ENCODE data around the gene BCS1L.

The BCS1L gene

GRCh38 chr2:218710334-218710686, 50.8 kb downstream of the BCS1L start:
- TF ChIP-seq SIN3A (IDR thresholded peaks at IDR 0.05; ENCODE audit: borderline replicate concordance, insufficient read depth, low read length), result no peak
- TF ChIP-seq POLR2AphosphoS5 (IDR thresholded peaks at IDR 0.05; ENCODE audit: low read depth, low read length), result no peak
- TF ChIP-seq TAF1 (IDR thresholded peaks at IDR 0.05; ENCODE audit: borderline replicate concordance, insufficient read depth, low read length), result no peak
- no peak for TF ChIP-seq FOXP2 (optimal IDR thresholded peaks at IDR 0.05; ENCODE audit: borderline replicate concordance, extremely low read depth, extremely low read length, insufficient read depth)
- TF ChIP-seq REST (IDR thresholded peaks at IDR 0.05; ENCODE audit: insufficient read depth in 1 of 2, low read depth in 2 of 2, low read length in 2 of 2), result no peak

GRCh38 chr2:218710687-218711549, 51.4 kb downstream of the BCS1L start, which contains the start of gene TTLL4:
TSS of gene TTLL4 (plus strand) at chr2:218710835. CDS start at chr2:218737677, 26,842 bp downstream.
- TF ChIP-seq REST (IDR thresholded peaks at IDR 0.05; ENCODE audit: insufficient read depth in 1 of 2, low read depth in 2 of 2, low read length in 2 of 2) (no peak), FOXP2 (optimal IDR thresholded peaks at IDR 0.05; ENCODE audit: borderline replicate concordance, extremely low read depth, extremely low read length, insufficient read depth) (peak; percentile 83), POLR2AphosphoS5 (IDR thresholded peaks at IDR 0.05; ENCODE audit: low read depth, low read length) (peak; percentile 51; the same call in 1 of the 2 replicates), SIN3A (IDR thresholded peaks at IDR 0.05; ENCODE audit: borderline replicate concordance, insufficient read depth, low read length) (no peak), TAF1 (IDR thresholded peaks at IDR 0.05; ENCODE audit: borderline replicate concordance, insufficient read depth, low read length) (no peak)

- TF ChIP-seq REST (IDR thresholded peaks at IDR 0.05; ENCODE audit: insufficient read depth in 1 of 2, low read depth in 2 of 2, low read length in 2 of 2) (no peak), SIN3A (IDR thresholded peaks at IDR 0.05; ENCODE audit: borderline replicate concordance, insufficient read depth, low read length) (no peak), POLR2AphosphoS5 (IDR thresholded peaks at IDR 0.05; ENCODE audit: low read depth, low read length) (no peak), TAF1 (IDR thresholded peaks at IDR 0.05; ENCODE audit: borderline replicate concordance, insufficient read depth, low read length) (0 out of 2 replicates have a peak, but pooled peaks have one; percentile 19), FOXP2 (optimal IDR thresholded peaks at IDR 0.05; ENCODE audit: borderline replicate concordance, extremely low read depth, extremely low read length, insufficient read depth) (no peak)
These were observed 52.1 kb downstream of the BCS1L start for GRCh38 chr2:218711550-218711929.
